SU-DHL-6 (cell line): Measurements from ENCODE around the gene TFEB.

Experiments used
- CTCF ChIP-seq: fragments of 200-600 bp; sonication (generic); IDR thresholded peaks from one replicate; pipeline ENCODE4 v1.5.1; 2017; ENCODE audit warnings: antibody characterized with exemption, mild to moderate bottlenecking, low read length, moderate library complexity; ENCODE audit not compliant: insufficient read depth, poor library complexity, severe bottlenecking
- EZH2phosphoT487 ChIP-seq: fragments of 200-600 bp; sonication (generic), shearing (Covaris generic); conservative IDR thresholded peaks from 2 replicates; pipeline ENCODE4 v1.6.1; 2018; ENCODE audit warnings: mild to moderate bottlenecking, antibody characterized with exemption, low read length, moderate library complexity, mixed read lengths

GRCh38 chr6:41712651-41713103, 22.7 kb downstream of the TFEB start:
- TF ChIP-seq CTCF: no peak
- TF ChIP-seq EZH2phosphoT487: no peak
